ENCODE data around the gene SMARCA2. TPM values are rescaled to one million over a fixed set of nuclear protein-coding genes. Genes with fewer than 3 reads are reported as not detected.

Gene SMARCA2
- total RNA-seq, 1 experiment from 2014 or later = 55.3 TPM

DNA sequence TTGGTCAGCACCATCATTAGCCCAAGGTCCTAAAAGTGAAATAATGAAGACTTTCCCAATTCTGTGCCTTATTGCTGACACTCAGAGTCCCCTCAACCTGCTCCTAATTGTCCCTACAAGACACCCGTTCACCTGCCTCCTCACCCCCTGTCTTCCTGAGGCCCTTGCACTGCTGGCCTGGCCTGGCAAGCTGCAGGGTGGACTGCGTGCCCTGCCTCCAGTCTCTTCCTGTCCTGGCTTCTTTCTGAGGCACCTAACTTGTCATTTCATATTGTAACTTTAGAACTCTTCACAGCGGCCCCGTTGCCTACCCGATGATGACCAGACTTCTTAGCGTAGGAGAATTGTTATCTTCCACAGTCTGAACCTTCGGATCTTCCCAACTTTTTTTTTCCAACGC, 153.9 kb downstream of the SMARCA2 start:
- no peak for DNase-seq (ENCODE audit: low spot score)

- DNase-seq (ENCODE audit: low spot score) = no peak
Observed at GRCh38 chr9:2170722-2171121, 155.6 kb downstream of the SMARCA2 start.

GRCh38 chr9:2173170-2173569, 158.0 kb downstream of the SMARCA2 start:
- no peak for DNase-seq (ENCODE audit: low spot score)

DNA sequence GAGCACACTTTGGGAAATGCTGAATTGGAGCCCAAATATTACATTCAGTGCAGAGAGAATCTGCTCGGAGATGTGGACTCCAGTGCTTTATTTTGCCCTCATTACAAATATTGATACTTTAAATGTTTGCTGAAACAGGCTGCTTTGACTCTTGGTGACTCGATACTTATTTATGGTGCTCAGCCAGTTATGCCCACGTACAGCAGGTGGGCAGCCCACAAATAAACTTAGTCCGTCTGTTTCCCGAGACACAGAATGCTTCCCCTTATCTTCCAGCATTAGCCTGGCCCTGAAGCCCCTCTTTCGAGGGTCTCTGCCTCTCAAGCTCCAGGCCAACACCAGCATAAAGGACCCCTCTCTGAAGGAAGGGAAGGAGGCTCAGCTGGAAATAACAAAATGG, 158.7 kb downstream of the SMARCA2 start:
- no peak for DNase-seq (ENCODE audit: low spot score)

GRCh38 chr9:2174306-2174705, 159.2 kb downstream of the SMARCA2 start:
- no peak for DNase-seq (ENCODE audit: low spot score)

- DNase-seq (ENCODE audit: low spot score) = no peak
Observed at GRCh38 chr9:2174911-2175310, 159.8 kb downstream of the SMARCA2 start.

GRCh38 chr9:2177121-2177520, 162.0 kb downstream of the SMARCA2 start:
- no peak for DNase-seq (ENCODE audit: low spot score)

GRCh38 chr9:2178034-2178734, 163.0 kb downstream of the SMARCA2 start:
- DNase-seq (ENCODE audit: low spot score) = no peak

DNA sequence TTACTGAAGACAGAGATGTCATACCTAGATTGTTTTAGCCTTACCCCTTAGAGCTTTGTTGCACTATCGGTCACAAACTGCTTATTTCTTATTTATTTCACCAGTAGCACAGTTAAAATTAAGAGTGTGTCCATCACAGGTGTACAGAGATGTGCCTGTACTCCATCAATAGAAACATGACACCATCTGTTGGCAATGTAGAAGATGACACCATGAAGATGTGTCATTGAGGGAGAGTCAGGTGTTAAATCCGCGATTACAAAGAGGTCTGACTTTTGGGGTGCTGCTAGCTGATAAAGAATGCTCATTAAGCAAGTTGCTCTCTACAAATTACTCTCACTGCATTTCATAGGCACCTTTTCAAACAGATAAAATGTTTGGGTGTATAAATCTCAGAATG, 164.4 kb downstream of the SMARCA2 start:
- DNase-seq (ENCODE audit: low spot score) = no peak

DNA sequence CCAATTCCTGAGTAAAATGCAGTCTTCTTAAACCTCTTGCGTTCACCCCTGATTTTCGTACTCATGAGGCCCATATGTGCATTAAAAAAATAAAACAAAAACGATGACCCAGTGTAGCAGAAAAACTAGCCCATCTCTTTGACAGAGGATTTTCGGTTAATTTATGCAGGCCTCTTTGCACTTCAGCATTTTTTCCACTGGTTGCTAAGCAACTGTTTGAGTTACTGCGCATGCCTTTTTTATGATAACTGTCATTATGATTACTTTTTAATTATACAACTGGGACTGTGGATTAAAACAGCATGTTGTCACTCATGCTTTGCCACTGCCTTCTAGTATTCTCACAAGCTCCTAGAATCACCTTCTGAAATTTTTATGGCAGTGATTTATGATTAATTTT, 165.0 kb downstream of the SMARCA2 start:
- no peak for DNase-seq (ENCODE audit: low spot score)

GRCh38 chr9:2180704-2181103, 165.6 kb downstream of the SMARCA2 start:
- no peak for DNase-seq (ENCODE audit: low spot score)

DNA sequence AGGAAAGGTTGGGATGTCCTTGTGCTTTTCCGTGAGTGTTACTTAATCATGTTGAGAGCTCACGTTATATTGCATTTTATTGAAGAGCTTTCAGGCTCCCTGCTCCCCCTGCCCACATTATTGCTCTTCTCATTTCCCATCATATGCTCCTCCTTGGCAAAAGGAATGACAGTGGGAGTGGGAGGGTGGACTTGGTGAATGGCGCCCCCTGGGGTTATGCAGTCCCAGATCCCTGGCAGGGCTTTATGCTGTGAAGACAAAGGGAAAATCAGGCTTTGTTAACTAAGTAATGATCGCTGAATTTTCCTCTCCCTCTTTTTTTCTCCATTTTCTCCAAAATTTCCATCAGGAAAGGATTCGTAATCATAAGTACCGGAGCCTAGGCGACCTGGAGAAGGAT, 166.6 kb downstream of the SMARCA2 start:
- peak; percentile 18 for DNase-seq (ENCODE audit: low spot score)

DNA sequence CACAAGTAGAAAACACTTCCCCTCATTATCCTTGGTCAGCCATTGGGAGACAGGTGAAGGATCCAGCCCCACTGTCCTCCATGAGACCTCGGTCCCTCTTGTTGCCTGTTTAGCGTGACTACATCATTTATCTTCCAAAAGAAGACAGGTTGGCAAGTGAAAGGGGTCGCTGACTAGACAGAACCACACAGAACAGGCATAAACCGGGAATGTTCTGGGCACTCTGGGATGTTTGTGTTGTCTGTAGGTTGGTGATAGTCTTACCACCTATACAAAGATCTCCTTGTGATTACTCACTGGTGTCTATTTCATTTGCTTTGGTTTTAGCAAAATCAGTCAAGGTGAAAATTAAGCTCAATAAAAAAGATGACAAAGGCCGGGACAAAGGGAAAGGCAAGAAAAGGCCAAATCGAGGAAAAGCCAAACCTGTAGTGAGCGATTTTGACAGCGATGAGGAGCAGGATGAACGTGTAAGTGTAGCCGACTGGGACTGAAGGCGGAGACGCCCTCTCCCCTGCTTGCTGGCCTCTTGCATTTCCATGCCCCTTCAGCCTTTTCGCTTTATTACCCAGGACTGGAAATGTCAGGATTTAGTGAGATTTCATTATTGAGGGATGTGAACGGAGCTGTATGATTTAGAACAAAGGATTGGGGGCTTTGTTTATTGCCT, 175.9 kb downstream of the SMARCA2 start:
- no peak for DNase-seq (ENCODE audit: low spot score)

- DNase-seq (ENCODE audit: low spot score) = no peak
Observed at GRCh38 chr9:2191609-2191972, 176.4 kb downstream of the SMARCA2 start.

DNA sequence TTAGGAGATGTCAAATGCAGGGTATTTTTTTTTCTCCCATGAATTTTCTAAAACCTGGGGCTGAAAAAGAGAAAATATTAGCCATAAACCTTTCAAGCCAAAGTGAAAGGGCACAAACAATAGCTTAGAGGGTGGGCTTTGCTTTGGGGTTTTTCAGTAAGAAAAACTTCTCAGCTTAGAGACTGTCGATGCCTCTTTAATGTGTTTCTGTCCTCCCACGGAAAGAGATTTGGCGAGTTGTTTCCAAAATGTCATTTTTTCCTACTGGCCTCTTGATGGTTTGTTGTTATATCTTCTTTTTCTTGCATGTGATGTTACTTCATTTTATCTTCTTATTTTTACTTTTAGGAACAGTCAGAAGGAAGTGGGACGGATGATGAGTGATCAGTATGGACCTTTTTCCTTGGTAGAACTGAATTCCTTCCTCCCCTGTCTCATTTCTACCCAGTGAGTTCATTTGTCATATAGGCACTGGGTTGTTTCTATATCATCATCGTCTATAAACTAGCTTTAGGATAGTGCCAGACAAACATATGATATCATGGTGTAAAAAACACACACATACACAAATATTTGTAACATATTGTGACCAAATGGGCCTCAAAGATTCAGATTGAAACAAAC, 177.3 kb downstream of the SMARCA2 start:
- no peak for DNase-seq (ENCODE audit: low spot score)

GRCh38 chr9:2193552-2193951, 178.4 kb downstream of the SMARCA2 start:
- no peak for DNase-seq (ENCODE audit: low spot score)

GRCh38 chr9:2195211-2195610, 180.1 kb downstream of the SMARCA2 start:
- no peak for DNase-seq (ENCODE audit: low spot score)

DNA sequence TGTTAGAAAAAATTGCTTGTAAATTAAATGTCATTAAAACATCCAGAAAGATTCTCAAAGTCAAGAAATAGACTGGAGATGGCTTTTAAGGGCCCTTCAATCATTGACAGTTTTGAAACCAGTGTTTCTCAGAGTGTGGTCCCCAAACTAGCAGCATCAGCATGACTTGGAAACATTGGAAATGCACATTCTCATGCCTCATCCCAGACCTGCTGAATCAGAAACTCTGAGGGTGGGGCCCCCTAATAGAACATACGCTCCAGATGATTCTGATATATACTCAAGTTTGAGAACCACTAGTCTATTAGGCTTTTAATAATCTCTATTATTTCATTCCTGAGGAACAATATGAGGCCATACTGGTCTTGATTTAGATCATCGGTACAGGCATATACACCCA, 181.6 kb downstream of the SMARCA2 start:
- DNase-seq (ENCODE audit: low spot score) = no peak

- DNase-seq (ENCODE audit: low spot score) = no peak
Observed at GRCh38 chr9:2198956-2199635, 183.9 kb downstream of the SMARCA2 start.

- DNase-seq (ENCODE audit: low spot score) = no peak
Observed at GRCh38 chr9:2199999-2200796, 185.1 kb downstream of the SMARCA2 start.

DNA sequence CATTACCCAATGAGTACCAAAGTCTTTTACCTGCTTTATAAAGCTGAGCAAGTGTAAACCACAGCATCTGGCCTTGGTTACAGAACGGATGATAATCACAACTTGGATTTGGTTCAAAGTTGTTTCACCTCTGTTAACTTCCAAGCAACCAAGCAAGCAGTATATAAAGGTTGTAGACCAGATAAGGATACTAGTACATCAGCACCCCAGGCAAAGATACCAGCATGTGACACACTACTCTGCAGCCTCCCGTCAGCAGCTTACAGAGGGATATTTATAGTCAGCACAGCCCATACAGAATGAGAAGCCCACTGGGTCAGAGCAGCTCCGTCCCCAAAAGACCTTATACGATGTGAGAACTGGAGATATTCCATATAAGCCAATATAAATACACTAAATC, 193.3 kb downstream of the SMARCA2 start:
- DNase-seq (ENCODE audit: low spot score) = no peak

GRCh38 chr9:2208991-2209390, 193.8 kb downstream of the SMARCA2 start:
- DNase-seq (ENCODE audit: low spot score) = no peak

All from A172 (cell line).